Uterus (tissue), 4 donors: Measurements from ENCODE around the gene PMPCA. TPM values are rescaled to one million over a fixed set of nuclear protein-coding genes. Genes with fewer than 3 reads are reported as not detected.

Experiments used
- DNase-seq, 2 donors: peaks; one replicate each; pipeline ENCODE4 v3.0.0-alpha.2; 2019 to 2020
- H3K27ac ChIP-seq, 2 donors: fragments of 200-600 bp; sonication (generic); 1 replicate in 1 of 2; 2 replicates in 1 of 2; pipeline ENCODE4 v1.5.1; 2016 to 2018
- H3K27me3 ChIP-seq, 2 donors: fragments of 200-600 bp; sonication (generic); one replicate each; pipeline ENCODE4 v1.5.1; 2018 to 2019; ENCODE audit warnings: control low read depth in 1 of 2
- H3K36me3 ChIP-seq, 2 donors: fragments of 200-600 bp; sonication (generic); one replicate each; pipeline ENCODE4 v1.5.1; 2019; ENCODE audit warnings: control low read depth in 1 of 2
- H3K4me1 ChIP-seq, 2 donors: fragments of 200-600 bp; sonication (generic); one replicate each; pipeline ENCODE4 v1.5.1; 2018 to 2019; ENCODE audit warnings: control low read depth in 1 of 2
- H3K4me3 ChIP-seq, 2 donors: fragments of 200-600 bp; sonication (generic); 1 replicate in 1 of 2; 2 replicates in 1 of 2; pipeline ENCODE4 v1.5.1; 2018 to 2019; ENCODE audit warnings: mild to moderate bottlenecking in 1 of 2
- H3K9me3 ChIP-seq, 2 donors: fragments of 200-600 bp; sonication (generic); one replicate each; pipeline ENCODE4 v1.5.1; 2019; ENCODE audit warnings: control low read depth in 1 of 2
- POLR2A ChIP-seq, 2 donors: fragments of 450-650 bp; IDR thresholded peaks; one replicate each; pipeline ENCODE4 v1.6.1; 2016; ENCODE audit warnings: antibody characterized with exemption in 2 of 2, mild to moderate bottlenecking in 1 of 2, moderate library complexity in 1 of 2
- intact Hi-C: fragments of 100-400 bp; cut with DNase I; formaldehyde crosslinking; loops from one replicate; pipeline ENCODE4 v1.15.1; 2023; ENCODE audit warnings: low total_unique reads
- total RNA-seq, 4 donors: library from RNA; depleted of rRNA in 3 of 4; stranded (reverse); fragments of >200 nt in 3 of 4; gene quantifications; one replicate each; pipeline versions ENCODE4 v1.1.0 to v1.2.4, GENCODE V29; 2014 to 2023
- TF ChIP-seq, protein P1 (sequence below), 4 experiments: fragments of 200-600 bp in 2 of 4; fragments of 450-650 bp in 2 of 4; sonication (generic) in 2 of 4; IDR thresholded peaks; one replicate each; pipeline ENCODE4 v1.5.1; 2016 to 2019; ENCODE audit warnings: antibody characterized with exemption in 4 of 4, mild to moderate bottlenecking in 2 of 4, moderate library complexity in 1 of 4
- donor health status: DM: yes; HTN: yes; CAD: no.

Gene PMPCA
- total RNA-seq, 4 donors from 2014 or later: 0.77 to 39.0 (median 29.5) TPM

DNA sequence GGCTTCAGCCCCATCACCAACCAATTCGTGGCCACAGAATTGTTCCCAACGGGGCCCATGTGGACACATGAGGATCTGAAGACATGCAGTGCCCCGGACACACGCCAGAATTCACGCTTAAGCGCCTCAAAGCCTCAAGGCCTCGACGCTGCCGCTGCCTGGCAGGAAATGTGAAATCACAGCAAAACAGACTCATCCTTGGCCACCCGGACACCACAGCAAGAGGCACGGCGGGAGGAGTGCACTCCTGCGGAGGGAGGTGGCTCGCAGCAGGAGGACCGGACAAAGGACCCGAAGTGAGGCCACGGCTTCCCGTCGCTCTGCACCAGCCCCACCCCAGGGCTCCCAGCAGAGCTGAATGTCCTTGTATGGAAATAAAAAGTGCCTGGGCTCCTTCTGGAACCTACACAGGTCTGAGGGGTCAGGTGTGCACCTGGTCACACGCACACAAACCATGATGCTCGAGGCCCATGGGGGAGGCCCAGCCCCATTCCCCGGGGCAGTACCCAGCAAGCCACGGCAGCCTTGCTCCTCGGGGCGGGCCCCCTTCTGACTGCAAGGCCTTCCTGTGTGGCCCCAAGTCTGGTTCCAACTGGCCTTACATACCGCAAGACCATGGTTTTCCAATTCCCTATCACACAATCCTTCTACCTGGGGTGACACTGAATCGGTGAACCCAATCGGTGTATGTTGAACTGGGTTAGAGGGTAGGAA lies 62.3 kb downstream of the PMPCA start:
- no peaks in the 10 kb centered on the region for H3K36me3 ChIP-seq
- intact Hi-C loops: no loop called here

DNA sequence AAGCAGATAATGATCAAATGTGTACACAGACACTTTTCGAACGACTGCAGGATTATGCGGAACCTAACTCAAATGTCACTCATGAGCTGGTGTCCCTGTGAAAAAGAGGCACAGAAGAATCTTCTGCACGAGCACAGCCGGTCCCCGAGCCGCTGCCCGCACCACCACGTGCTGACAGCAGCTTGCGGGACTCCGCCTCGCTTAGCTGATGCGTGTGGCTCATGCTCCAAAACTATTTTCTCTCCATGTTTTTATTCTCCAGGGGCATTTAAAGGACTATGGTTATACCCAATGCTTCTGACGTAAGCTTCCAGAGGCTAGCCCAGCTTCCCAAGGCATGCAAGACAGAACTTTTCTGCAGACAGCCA lies 62.9 kb downstream of the PMPCA start:
- TF ChIP-seq, protein P1, sequence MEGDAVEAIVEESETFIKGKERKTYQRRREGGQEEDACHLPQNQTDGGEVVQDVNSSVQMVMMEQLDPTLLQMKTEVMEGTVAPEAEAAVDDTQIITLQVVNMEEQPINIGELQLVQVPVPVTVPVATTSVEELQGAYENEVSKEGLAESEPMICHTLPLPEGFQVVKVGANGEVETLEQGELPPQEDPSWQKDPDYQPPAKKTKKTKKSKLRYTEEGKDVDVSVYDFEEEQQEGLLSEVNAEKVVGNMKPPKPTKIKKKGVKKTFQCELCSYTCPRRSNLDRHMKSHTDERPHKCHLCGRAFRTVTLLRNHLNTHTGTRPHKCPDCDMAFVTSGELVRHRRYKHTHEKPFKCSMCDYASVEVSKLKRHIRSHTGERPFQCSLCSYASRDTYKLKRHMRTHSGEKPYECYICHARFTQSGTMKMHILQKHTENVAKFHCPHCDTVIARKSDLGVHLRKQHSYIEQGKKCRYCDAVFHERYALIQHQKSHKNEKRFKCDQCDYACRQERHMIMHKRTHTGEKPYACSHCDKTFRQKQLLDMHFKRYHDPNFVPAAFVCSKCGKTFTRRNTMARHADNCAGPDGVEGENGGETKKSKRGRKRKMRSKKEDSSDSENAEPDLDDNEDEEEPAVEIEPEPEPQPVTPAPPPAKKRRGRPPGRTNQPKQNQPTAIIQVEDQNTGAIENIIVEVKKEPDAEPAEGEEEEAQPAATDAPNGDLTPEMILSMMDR (IDR thresholded peaks at IDR 0.05): no peak
- TF ChIP-seq POLR2A (IDR thresholded peaks at IDR 0.05): no peak
- Histone ChIP-seq H3K4me3 (no peak overlapping the region), H3K4me1 (no peaks in the 10 kb centered on the region), H3K27me3 (no peaks in the 10 kb centered on the region), H3K27ac (no peak overlapping the region), H3K36me3 (no peaks in the 10 kb centered on the region), H3K9me3 (no peaks in the 10 kb centered on the region)
- intact Hi-C loops: no loop called here
- DNase-seq: no peak

More for the DNA sequence above, 62.3 kb downstream of the PMPCA start:
- DNase-seq: no peak
- Histone ChIP-seq H3K27me3 (no peaks in the 10 kb centered on the region), H3K4me3 (no peak overlapping the region), H3K4me1 (no peaks in the 10 kb centered on the region), H3K27ac (no peak overlapping the region), H3K9me3 (no peaks in the 10 kb centered on the region)
- TF ChIP-seq, protein P1 (IDR thresholded peaks at IDR 0.05): no peak
- no peak for TF ChIP-seq POLR2A (IDR thresholded peaks at IDR 0.05)

Other genes with a start within 250 kb of the PMPCA start
- gene LHX3, start 205.5 kb upstream of the PMPCA start, total RNA-seq: not detected
- 10 to 100 TPM in 2 of 4 donors, 1 to 10 TPM in 2; 5.6 to 13.1 (median 9.2) TPM for gene QSOX2, start 164.8 kb upstream of the PMPCA start, total RNA-seq
- 1 to 10 TPM in 2 of 4 donors, under 1 TPM in 2; 0.27 to 5.1 (median 2.2) TPM for gene CCDC187, start 106.6 kb upstream of the PMPCA start, total RNA-seq
- 10 to 100 TPM in 2 of 4 donors, 1 to 10 TPM in 2; 4.4 to 43.6 (median 24.1) TPM for gene GPSM1, start 83.1 kb upstream of the PMPCA start, total RNA-seq
- gene DNLZ, start 46.9 kb upstream of the PMPCA start, total RNA-seq: 10 to 100 TPM in 3 of 4 donors, 1 to 10 TPM in 1; 6.8 to 29.4 (median 27.3) TPM
- gene CARD9, start 37.0 kb upstream of the PMPCA start, total RNA-seq: 10 to 100 TPM in 1 of 4 donors, 1 to 10 TPM in 2, under 1 TPM in 1; under 0.01 to 10.6 (median 2.5) TPM
- gene SNAPC4, start 10.5 kb upstream of the PMPCA start, total RNA-seq: 10 to 100 TPM in 2 of 4 donors, 1 to 10 TPM in 1, under 1 TPM in 1; 0.51 to 12.5 (median 7.7) TPM
- gene ENTR1, start within 50 bp of the PMPCA start, total RNA-seq: 10 to 100 TPM; 19.5 to 44.0 (median 21.2) TPM
- 10 to 100 TPM in 2 of 4 donors, 1 to 10 TPM in 2; 6.7 to 19.7 (median 11.2) TPM for gene INPP5E, start 29.2 kb downstream of the PMPCA start, total RNA-seq
- gene SEC16A, start 72.4 kb downstream of the PMPCA start, total RNA-seq: 10 to 100 TPM; 18.8 to 73.2 (median 35.1) TPM
- gene NOTCH1, start 135.4 kb downstream of the PMPCA start, total RNA-seq: 100 to 1,000 TPM in 1 of 4 donors, 10 to 100 TPM in 3; 19.7 to 109 (median 35.6) TPM